AG09309 (cell line): ENCODE results near the gene COL7A1.
A peak's percentile ranks its signal among the peaks of the same experiment; 100 is the strongest.

Experiments
- DNase-seq: peaks from one replicate; pipeline ENCODE4 v3.0.0-alpha.2; 2010; ENCODE audit warnings: low read depth
- H3K4me3 ChIP-seq: 2 replicates; pipeline ENCODE4 v1.5.1; 2011; ENCODE audit warnings: mild to moderate bottlenecking, low read depth, low read length, moderate library complexity; ENCODE audit not compliant: control insufficient read depth
- CTCF ChIP-seq: IDR thresholded peaks from 2 replicates; pipeline ENCODE4 v1.5.1; 2011; ENCODE audit warnings: mild to moderate bottlenecking, low read depth, low read length, inconsistent platforms; ENCODE audit not compliant: insufficient read depth, control insufficient read depth; ENCODE audit errors: missing control alignments

Gene COL7A1

DNA sequence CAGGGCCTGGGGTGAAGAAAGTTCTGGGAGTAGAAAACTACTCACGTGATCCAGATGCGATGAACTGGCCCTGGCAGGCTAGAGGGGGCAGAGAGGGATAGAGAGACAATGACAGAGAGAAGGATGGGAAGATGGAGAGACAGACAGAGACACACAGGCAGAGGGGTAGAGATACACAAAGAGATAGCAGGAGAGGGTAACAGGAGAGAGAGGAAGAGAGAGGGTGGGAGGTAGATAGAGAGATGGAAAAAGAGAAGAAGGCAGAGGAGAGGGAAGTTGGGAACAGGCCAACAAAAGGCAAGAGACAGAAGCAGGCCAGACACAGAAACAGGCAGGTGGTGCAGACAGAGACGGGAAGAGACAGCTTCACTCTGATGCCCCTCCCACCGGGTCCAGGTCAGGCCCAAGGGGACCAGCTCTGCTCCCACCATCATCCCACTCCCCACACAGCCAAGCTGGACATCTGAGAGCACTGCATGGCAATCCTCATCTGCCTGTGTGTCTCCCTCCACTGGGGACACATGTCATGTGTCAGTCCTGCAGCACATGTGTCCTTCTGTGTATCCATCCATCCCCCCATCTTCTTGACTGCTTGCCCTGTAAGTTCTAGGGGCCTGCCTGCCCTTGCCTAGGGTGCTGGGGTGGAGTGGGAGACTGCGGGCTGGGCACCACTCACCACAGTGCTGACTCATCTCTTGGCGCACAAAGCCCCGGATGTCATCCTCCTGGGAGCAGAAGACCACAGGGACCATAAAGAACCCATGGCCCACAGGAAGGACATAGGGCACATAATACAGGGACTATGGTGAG, 29.3 kb downstream of the COL7A1 start:
- H3K4me3 ChIP-seq, result no peak overlapping the region
- no peak for DNase-seq
- no peak for TF ChIP-seq CTCF

DNA sequence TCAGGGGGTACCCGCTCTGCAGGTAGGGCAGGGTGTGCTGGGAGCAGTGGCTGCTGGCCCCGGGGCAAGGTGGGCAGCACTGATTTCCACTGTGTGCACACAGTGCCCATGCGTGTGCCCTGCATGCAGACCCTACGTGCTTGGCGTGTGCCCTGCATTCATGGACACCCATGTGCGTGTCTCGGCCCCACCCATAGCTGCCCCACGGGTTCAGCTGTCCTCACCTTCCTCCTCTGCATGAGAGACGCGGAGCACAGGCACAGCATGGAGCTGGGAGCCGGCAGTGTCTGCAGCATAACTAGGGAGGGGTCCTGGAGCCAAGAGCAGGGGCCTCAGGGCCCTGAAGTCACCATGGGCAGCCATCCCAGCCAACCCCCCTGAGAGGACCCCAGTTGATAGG, 29.9 kb downstream of the COL7A1 start:
- H3K4me3 ChIP-seq, result no peak overlapping the region
- no peak for TF ChIP-seq CTCF
- no peak for DNase-seq

DNA sequence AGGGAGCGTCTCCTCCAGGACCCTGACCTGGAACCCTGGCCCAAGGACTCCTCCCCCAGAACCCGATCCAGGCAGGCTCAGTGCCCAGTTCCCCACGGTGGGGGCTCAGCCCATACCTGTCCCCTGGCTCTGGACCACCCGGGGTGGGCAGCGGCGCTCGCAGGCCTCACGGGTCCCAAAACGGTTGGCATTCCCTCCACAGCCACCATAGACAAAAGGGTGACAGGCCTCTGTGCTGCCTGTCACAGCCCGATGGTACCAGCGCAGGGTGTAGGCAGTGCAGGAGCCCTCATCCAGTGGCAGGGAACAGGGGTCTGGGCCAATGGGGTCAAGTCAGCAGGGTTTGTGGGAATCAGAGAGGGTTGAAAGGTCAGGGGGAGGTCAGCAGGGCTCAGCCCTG, 30.5 kb downstream of the COL7A1 start:
- no peak for DNase-seq
- H3K4me3 ChIP-seq, result no peak overlapping the region
- TF ChIP-seq CTCF, result no peak

- peak; percentile 25 for TF ChIP-seq CTCF
- peak; percentile 54 for DNase-seq
Observed at GRCh38 chr3:48564022-48564421, 31.1 kb downstream of the COL7A1 start.

DNA sequence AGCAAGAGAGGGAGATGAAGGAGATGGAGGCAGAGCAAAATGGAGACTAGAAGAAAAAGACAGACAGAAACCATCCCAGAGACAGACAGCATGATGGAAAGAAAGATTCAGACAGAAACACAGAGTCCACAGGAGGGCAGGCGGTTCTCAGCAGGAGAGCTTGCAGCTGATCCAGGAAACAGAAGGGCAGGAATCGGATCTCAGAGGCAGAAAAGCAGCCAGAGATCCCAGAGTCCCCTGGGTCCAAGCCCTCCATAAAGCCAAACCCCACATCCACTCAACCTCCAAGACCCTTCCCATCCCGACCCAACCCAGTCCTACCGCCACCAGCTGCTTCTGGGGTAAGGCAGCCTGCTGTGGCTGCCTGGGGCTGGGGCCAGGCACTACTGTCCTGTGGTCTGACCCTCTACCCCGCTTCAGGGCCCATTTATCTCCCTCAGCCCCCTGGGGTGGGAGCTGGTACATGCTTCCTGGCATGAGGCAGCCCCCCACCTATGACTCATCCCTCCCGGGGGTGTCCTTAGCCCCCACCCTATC, 31.7 kb downstream of the COL7A1 start, which contains the start of gene UCN2:
Gene UCN2, minus strand, starts transcription at position 400 of the 537 bp plus-strand sequence. CDS start 657 bp downstream, outside the sequence.
- no peak within 1 kb of the TSS for H3K4me3 ChIP-seq
- no peak for DNase-seq
- TF ChIP-seq CTCF, result peak; percentile 39

More at GRCh38 chr3:48564022-48564421, 31.1 kb downstream of the COL7A1 start:
- no peak overlapping the region for H3K4me3 ChIP-seq

GRCh38 chr3:48562367-48563095, 32.6 kb downstream of the COL7A1 start:
- DNase-seq, result no peak
- no peak for TF ChIP-seq CTCF
- H3K4me3 ChIP-seq, result no peak overlapping the region
